ENCODE measurements around the gene SPAG16.

SPAG16 gene

DNA sequence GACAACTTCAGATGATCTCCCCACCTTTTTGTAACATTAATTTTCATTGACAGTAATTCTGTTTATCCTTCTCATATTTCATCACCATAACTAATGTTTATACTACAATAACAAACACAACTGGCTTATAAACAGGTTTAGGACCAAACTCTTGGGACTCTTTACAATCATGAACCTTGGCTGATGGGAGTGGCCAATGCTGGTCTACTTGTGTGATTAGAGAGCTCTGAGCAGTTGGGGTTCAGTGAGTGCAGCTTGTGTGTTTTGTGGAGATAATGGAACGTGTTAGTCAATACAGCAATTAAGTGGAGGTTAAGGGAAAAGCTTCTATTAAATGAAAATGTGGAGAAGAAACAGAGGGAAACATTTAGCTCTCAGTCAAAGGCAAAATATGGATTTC, 207.1 kb downstream of the SPAG16 start:
- no peaks in the 10 kb centered on the region for H3K4me1 Mint-ChIP-seq (ENCODE audit: low read depth)
- H3K4me3 Mint-ChIP-seq: no peak overlapping the region
- no peaks in the 10 kb centered on the region for H3K9me3 Mint-ChIP-seq
- no peak overlapping the region for H3K27ac Mint-ChIP-seq
- H3K36me3 Mint-ChIP-seq (ENCODE audit: low read depth): no peaks in the 10 kb centered on the region
- H3K27me3 Mint-ChIP-seq (ENCODE audit: low read depth): no peaks in the 10 kb centered on the region

DNA sequence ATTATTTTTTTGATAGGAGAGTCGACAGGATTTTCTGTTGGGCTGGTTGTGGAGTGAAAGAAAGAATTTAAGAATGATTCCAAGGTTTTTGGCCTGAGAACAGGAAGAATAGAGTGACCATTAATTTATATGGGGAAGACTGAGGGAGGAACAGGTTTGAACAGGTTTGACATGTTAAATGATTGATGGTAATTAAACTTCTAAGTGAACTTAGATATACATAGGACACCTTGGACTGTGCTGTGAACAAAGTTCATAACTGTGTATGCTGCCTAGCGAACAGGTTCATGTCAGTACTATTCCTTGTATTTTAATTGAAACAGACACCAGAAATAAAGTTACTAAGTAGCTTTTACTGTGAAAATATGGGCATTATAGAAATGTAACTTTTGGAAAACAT, 212.0 kb downstream of the SPAG16 start:
- Mint-ChIP-seq H3K9me3 (no peaks in the 10 kb centered on the region), H3K27ac (no peak overlapping the region), H3K4me3 (no peak overlapping the region), H3K27me3 (ENCODE audit: low read depth) (no peaks in the 10 kb centered on the region), H3K36me3 (ENCODE audit: low read depth) (no peaks in the 10 kb centered on the region), H3K4me1 (ENCODE audit: low read depth) (no peaks in the 10 kb centered on the region)

DNA sequence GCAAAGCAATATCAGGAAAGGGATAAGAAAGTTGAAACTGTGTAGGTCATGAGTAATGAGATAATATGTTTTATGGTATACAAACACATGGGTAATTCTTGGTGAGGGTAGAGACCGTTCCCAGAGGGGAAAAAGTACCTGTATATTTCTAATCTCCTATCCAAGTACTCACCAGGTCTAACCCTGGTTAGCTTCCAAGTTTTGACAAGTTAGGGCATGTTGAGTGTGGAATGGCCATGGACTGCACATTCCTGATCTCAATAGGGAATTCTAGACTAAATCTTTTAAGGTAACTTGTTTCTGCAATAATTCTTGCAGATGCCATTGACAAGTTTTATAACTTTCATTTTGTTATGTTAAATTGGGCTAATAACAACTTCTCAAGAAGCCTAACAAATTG, 216.6 kb downstream of the SPAG16 start:
- H3K27ac Mint-ChIP-seq: no peak overlapping the region
- H3K9me3 Mint-ChIP-seq: no peaks in the 10 kb centered on the region
- no peaks in the 10 kb centered on the region for H3K36me3 Mint-ChIP-seq (ENCODE audit: low read depth)
- H3K4me3 Mint-ChIP-seq: no peak overlapping the region
- no peaks in the 10 kb centered on the region for H3K4me1 Mint-ChIP-seq (ENCODE audit: low read depth)
- peaks cover 3% of the 10 kb centered on the region for H3K27me3 Mint-ChIP-seq (ENCODE audit: low read depth)

DNA sequence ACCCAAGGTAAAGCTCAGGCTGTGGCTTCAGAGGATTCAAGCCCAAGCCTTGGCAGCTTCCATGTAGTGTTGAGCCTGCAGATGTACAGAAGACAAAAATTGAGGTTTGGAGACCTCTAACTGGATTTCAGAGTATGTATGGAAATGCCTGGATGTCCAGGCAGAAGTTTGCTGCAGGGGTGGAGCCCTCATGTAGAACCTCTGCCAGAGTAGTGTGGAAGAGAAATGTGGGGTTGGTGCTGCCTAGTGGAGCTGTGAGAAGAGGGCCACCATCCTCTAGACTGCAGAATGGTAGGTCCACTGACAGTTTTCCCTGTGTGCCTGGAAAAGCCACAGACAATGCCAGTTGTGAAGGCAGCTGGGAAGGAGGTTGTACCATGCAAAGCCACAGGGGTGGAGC, 239.9 kb downstream of the SPAG16 start:
- Mint-ChIP-seq H3K9me3 (peaks cover 32% of the 10 kb centered on the region), H3K27ac (no peak overlapping the region), H3K36me3 (ENCODE audit: low read depth) (no peaks in the 10 kb centered on the region), H3K4me1 (ENCODE audit: low read depth) (no peaks in the 10 kb centered on the region), H3K27me3 (ENCODE audit: low read depth) (no peaks in the 10 kb centered on the region), H3K4me3 (no peak overlapping the region)

DNA sequence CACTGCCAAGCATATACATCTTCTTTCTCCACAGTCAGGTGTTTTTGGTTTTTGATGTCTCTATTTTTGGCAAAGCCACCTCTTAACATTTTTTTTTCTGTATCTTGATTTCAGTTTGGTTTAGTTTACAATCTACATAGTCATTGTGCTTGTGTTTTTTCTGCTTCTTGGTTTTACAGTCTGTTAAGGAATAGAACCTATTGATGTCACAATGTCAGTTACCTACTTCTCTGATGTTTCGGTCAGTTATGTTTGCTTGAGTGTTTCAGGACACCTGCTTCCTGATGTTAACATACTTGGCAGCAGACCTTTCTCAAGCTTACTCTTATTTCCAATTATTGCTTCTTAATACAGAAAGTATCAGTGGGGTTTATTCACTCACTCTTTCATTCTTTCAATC, 253.3 kb downstream of the SPAG16 start:
- H3K4me1 Mint-ChIP-seq (ENCODE audit: low read depth): no peaks in the 10 kb centered on the region
- H3K9me3 Mint-ChIP-seq: no peaks in the 10 kb centered on the region
- H3K4me3 Mint-ChIP-seq: no peak overlapping the region
- no peaks in the 10 kb centered on the region for H3K27me3 Mint-ChIP-seq (ENCODE audit: low read depth)
- no peaks in the 10 kb centered on the region for H3K36me3 Mint-ChIP-seq (ENCODE audit: low read depth)
- no peak overlapping the region for H3K27ac Mint-ChIP-seq

DNA sequence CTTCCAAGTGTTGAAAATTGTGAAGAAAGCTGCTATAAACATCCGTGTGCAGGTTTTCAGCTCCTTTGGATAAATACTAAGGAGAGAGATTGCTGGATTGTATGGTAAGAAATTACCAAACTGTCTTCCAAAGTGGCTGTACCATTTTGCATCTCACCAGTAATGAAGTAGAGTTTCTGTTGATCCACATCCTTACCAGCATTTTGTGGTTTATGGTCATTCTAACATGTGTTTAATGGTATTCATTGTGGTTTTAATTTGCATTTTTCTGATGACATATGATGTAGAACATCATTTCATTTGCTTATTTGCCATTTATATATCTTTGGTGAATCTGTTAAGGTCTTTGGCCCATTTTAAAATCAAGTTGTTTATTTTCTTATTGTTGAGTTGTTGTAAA, 260.7 kb downstream of the SPAG16 start:
- no peak overlapping the region for H3K4me3 Mint-ChIP-seq
- no peak overlapping the region for H3K27ac Mint-ChIP-seq

DNA sequence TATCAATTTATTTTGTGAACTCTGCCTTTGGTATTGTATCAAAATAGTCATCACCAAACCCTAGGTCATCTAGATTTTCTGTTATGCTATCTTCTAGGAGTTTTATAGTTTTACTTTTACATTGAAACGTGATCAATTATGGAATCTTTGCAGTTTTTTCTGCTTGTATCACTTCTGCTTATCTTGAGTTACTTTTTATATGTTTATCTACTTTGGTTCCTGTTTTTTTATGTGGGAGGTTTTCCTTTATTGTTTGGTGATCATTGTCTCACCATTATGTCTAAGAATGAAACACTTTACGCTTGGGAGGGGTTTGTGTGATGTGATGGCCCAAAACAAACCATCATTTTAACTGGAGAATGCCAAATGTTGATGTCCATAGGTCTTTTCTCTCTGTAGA, 261.2 kb downstream of the SPAG16 start:
- Mint-ChIP-seq H3K4me3 (no peak overlapping the region), H3K4me1 (ENCODE audit: low read depth) (no peaks in the 10 kb centered on the region)

More for the DNA sequence above, 260.7 kb downstream of the SPAG16 start:
- Mint-ChIP-seq H3K27me3 (ENCODE audit: low read depth) (no peaks in the 10 kb centered on the region), H3K4me1 (ENCODE audit: low read depth) (no peaks in the 10 kb centered on the region), H3K9me3 (no peaks in the 10 kb centered on the region), H3K36me3 (ENCODE audit: low read depth) (no peaks in the 10 kb centered on the region)

DNA sequence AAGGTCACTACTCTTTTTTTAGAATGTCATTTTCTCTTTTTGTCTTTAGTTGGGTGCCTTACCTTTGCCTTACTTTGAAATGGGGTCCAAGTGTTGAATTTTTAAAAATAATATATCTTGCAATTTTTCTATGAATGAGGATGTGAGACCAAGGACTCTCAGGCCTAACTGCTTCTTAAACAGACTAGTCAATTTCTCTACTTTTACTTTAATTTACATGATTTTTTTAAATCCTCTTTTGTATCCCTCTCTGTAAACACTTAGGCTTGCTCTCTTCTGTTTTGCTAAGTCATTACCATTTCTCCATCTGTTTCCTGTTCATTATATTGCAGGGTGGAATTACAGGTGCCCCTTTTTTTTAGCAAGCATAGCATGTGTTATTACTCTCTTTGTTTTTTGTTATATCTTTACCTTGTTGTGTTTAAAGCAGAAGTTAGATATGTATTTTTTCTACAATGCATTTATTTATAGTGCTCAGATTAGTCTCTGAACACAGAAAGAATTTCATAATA, 261.8 kb downstream of the SPAG16 start:
- no peaks in the 10 kb centered on the region for H3K36me3 Mint-ChIP-seq (ENCODE audit: low read depth)
- no peaks in the 10 kb centered on the region for H3K9me3 Mint-ChIP-seq
- H3K27me3 Mint-ChIP-seq (ENCODE audit: low read depth): no peaks in the 10 kb centered on the region
- no peak overlapping the region for H3K4me3 Mint-ChIP-seq
- H3K4me1 Mint-ChIP-seq (ENCODE audit: low read depth): no peaks in the 10 kb centered on the region
- no peak overlapping the region for H3K27ac Mint-ChIP-seq

More for the DNA sequence above, 261.2 kb downstream of the SPAG16 start:
- no peaks in the 10 kb centered on the region for H3K9me3 Mint-ChIP-seq
- no peak overlapping the region for H3K27ac Mint-ChIP-seq
- H3K36me3 Mint-ChIP-seq (ENCODE audit: low read depth): no peaks in the 10 kb centered on the region
- H3K27me3 Mint-ChIP-seq (ENCODE audit: low read depth): no peaks in the 10 kb centered on the region

DNA sequence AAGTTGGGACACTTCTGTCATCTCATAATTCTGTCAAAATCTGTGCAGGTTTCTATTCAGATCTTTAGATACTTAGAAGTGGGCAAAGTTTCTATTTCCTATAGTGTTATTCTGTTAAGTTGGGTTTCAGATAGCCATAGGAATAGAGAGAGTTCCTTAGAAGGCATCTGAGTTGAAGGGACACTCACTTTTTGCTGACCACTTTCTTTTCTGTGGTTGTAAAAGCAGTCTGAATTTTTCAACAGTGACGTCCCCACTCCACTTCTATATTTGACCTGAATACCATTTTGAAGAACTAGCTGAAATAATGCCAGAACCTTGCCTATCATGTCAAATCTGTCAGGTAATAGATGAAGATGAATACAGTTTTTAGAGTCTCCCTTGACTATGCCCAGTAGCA, 267.3 kb downstream of the SPAG16 start:
- no peaks in the 10 kb centered on the region for H3K4me1 Mint-ChIP-seq (ENCODE audit: low read depth)
- no peaks in the 10 kb centered on the region for H3K27me3 Mint-ChIP-seq (ENCODE audit: low read depth)
- no peak overlapping the region for H3K4me3 Mint-ChIP-seq
- no peaks in the 10 kb centered on the region for H3K36me3 Mint-ChIP-seq (ENCODE audit: low read depth)
- no peaks in the 10 kb centered on the region for H3K9me3 Mint-ChIP-seq
- no peak overlapping the region for H3K27ac Mint-ChIP-seq

DNA sequence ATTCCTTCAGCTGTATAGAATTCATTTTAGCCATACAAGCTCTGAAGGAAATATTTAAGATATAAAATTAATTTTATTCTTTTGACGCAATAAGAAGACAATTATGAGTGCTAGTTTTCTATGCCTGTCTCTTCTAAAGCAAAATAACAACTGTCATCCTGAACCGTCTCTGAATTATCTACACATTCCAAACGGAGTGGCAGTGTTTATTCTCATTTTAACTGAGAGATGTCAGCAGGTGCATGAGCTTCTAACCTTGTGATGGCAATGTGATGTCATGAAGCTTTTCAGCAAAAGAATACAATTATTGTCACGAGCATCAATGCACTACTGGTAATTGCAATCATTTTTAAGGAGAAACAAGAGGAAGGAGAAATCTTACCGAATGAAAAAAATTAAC, 274.8 kb downstream of the SPAG16 start:
- no peak overlapping the region for H3K4me3 Mint-ChIP-seq
- H3K4me1 Mint-ChIP-seq (ENCODE audit: low read depth): no peaks in the 10 kb centered on the region
- H3K36me3 Mint-ChIP-seq (ENCODE audit: low read depth): no peaks in the 10 kb centered on the region
- H3K27ac Mint-ChIP-seq: no peak overlapping the region
- peaks cover 4% of the 10 kb centered on the region for H3K9me3 Mint-ChIP-seq
- no peaks in the 10 kb centered on the region for H3K27me3 Mint-ChIP-seq (ENCODE audit: low read depth)

DNA sequence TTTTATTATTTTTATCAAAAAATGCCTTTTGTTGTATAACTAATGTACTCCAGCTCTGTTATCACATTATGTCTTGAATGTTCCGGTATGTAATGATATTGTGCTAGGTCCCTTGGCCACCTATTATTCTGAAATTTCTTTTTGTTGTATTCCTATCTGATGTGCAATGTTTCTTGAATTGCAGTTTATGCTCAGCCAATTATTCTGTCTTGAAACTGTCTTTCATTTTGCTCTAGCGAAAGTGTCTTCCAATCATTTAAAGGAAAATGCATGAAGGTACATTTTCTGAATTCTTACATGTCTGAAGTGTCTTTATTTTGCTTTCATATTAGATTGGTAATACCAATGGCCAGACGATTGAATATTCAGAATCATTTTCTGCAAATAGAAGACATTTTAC, 277.5 kb downstream of the SPAG16 start:
- no peaks in the 10 kb centered on the region for H3K36me3 Mint-ChIP-seq (ENCODE audit: low read depth)
- no peak overlapping the region for H3K27ac Mint-ChIP-seq

DNA sequence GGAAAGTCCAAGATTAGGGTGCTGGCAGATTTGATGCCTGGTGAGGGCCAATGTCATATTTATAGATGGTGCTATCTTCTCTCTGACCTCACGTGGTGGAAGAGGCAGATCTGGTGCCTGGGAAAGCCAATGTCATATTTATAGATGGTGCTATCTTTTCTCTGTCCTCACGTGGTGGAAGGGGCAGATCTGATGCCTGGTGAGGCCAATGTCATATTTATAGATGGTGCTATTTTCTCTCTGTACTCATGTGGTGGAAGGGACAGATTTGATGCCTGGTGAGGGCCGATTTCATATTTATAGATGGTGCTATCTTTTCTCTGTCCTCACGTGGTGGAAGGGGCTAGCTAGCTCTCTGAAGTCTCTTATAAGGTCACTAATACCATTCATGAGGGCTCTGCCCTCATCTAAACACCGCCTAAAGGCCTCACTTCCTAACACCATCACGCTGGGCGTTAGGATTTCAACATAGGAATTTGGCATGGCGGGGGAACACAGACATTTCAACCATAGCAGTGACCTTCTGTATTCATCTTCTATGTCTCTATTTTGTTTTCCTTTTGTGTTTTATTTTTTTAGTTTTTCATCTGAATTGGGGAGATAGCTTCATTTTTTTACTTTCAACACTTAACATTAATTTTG, 278.4 kb downstream of the SPAG16 start:
- no peaks in the 10 kb centered on the region for H3K4me1 Mint-ChIP-seq (ENCODE audit: low read depth)
- peaks cover 9% of the 10 kb centered on the region for H3K9me3 Mint-ChIP-seq
- H3K27ac Mint-ChIP-seq: no peak overlapping the region
- no peaks in the 10 kb centered on the region for H3K36me3 Mint-ChIP-seq (ENCODE audit: low read depth)
- H3K27me3 Mint-ChIP-seq (ENCODE audit: low read depth): no peaks in the 10 kb centered on the region
- H3K4me3 Mint-ChIP-seq: no peak overlapping the region

More for the DNA sequence above, 277.5 kb downstream of the SPAG16 start:
- Mint-ChIP-seq H3K9me3 (peaks cover 9% of the 10 kb centered on the region), H3K4me1 (ENCODE audit: low read depth) (no peaks in the 10 kb centered on the region), H3K4me3 (no peak overlapping the region), H3K27me3 (ENCODE audit: low read depth) (no peaks in the 10 kb centered on the region)

DNA sequence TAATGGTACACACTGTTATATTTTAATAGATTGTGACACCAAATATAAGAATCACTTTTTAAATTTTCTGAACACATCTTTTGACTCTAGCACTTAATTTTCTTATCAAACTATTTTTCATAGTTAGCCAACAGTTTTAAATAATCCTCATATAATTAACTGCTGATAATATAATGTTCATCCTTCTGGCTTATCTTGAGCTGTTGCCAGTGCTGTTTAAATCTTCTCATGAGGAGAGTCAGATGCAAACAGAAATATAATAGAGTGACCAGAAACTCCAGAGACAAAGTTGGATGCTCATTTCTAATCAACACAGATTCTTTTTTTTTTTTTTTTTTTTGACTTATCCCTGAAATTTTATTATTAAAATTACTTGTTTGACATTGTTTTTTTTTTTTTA, 282.6 kb downstream of the SPAG16 start:
- Mint-ChIP-seq H3K9me3 (peaks cover 9% of the 10 kb centered on the region), H3K4me3 (no peak overlapping the region), H3K27me3 (ENCODE audit: low read depth) (no peaks in the 10 kb centered on the region), H3K36me3 (ENCODE audit: low read depth) (no peaks in the 10 kb centered on the region), H3K27ac (no peak overlapping the region), H3K4me1 (ENCODE audit: low read depth) (no peaks in the 10 kb centered on the region)

DNA sequence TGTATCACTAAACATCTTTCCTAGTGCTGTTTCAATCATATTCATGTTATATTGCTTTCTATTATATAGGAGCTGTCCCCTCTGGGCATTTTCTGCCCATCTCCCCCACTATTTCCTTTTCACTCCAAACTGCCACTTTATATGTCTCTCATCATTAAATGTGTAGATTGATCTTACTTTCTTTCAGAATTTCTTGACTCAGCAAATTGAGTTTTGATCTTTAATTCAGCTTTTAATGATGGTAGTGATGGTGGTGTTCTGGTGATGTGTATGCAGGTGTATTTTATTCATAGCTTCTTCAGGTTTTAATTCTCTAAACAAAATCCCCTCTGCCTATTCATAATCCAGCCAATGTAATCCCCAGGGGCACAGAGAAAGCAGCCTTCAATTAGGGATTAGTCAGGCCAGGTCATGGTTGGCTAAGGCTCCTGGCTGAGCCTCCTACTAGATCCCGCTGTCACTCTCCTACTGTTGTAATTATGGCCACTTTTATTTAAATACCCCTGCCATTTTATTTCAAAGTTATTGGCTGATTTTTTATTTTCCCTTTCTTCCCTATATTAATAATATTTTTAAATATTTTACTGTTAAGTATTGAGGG, 325.4 kb downstream of the SPAG16 start:
- Mint-ChIP-seq H3K4me1 (ENCODE audit: low read depth) (no peaks in the 10 kb centered on the region), H3K9me3 (peaks cover 5% of the 10 kb centered on the region), H3K27me3 (ENCODE audit: low read depth) (no peaks in the 10 kb centered on the region), H3K27ac (no peak overlapping the region), H3K4me3 (no peak overlapping the region), H3K36me3 (ENCODE audit: low read depth) (no peaks in the 10 kb centered on the region)

DNA sequence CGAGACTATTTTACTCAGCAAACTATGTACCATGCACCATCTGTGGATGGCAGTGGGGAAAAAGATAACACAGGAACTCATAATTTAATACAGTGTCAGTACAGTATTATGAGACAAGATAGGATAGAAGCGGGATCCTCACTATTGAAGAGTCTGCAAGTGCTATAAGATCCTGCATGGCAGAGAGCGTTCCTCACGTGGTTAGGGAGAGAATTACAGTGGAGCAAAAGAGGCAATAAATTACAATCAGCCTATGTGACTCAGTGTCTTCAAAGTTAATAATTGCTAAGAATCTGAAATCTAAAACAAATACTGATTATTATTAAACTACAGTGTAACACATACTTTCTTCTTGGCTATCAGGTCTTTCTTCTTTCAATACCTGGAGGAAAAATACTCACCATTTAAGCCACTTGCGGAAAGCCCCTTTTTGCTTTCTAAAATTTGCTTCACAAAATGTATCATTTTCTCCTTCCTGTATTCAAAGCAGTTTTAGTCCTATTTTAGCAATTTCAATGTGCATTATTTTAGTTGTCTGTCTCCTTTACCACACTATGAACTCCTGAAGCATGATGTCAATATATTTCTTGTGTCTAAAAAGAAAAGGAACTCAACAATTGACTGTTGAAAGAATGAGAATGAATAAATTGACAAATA, 342.9 kb downstream of the SPAG16 start:
- no peak overlapping the region for H3K27ac Mint-ChIP-seq
- no peaks in the 10 kb centered on the region for H3K27me3 Mint-ChIP-seq (ENCODE audit: low read depth)
- H3K4me1 Mint-ChIP-seq (ENCODE audit: low read depth): no peaks in the 10 kb centered on the region
- H3K36me3 Mint-ChIP-seq (ENCODE audit: low read depth): no peaks in the 10 kb centered on the region
- no peak overlapping the region for H3K4me3 Mint-ChIP-seq
- no peaks in the 10 kb centered on the region for H3K9me3 Mint-ChIP-seq
